Measurements from ENCODE around the gene YLPM1. TPM values are rescaled to one million over a fixed set of nuclear protein-coding genes. Genes with fewer than 3 reads are reported as not detected.

YLPM1 gene
- total and polyA plus RNA-seq, 2 donors (not counting 1 experiment from before 2014, with no cell fraction given) = 22.4 to 116 TPM

DNA sequence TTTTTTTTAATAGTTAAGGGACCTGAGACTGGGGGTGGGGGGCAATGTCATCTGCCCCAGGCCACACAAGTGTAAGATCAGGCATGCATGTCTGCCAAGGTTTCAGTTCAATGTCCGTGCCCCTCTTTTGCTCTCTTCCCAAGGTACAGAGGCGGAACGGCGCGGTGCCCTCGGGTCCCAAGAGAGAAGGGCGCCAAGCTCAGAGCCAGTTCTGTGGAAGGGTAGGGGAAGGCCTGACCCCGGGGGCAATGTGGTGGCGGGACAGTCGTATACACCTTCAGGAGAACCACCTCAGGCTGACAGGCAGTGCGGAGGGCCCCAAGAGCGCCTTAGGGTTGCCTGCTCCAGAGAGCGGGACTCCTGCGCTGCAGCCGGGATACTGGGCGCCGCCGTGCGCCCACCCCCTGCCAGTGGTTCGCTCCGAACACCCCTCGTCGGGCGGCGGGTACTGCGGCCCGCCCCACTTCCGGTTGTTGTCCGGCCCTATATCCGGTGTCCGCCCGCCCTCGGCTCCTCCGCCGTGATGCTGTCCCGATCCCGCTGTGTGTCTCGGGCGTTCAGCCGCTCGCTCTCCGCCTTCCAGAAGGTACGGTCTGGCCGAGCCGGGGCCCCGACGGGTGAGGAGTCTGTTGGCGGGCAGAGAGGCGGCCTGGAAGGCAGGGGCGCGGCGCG is 118.5 kb downstream of the YLPM1 start, which contains the start of gene DLST:
Gene DLST, plus strand, starts transcription at position 486 of the 672 bp plus-strand sequence. Its CDS starts 38 bp downstream, at position 524.
- Histone ChIP-seq H3K36me3 (replicated peaks in 1 of 2; ENCODE audit: control extremely low read depth in 1 of 2, control insufficient read depth in 1 of 2, extremely low read depth in 1 of 2, insufficient read depth in 2 of 2, low read length in 1 of 2) (peaks cover 6 to 10% of the 10 kb centered on the region in 2 experiments), H4K20me1 (ENCODE audit: control insufficient read depth, insufficient read depth, low read length, poor library complexity, severe bottlenecking) (peaks cover 39% of the 10 kb centered on the region), H3K4me2 (replicated peaks; ENCODE audit: low read depth, low read length, poor library complexity, severe bottlenecking) (peak within 1 kb of the TSS; percentile 77), H3K27me3 (replicated peaks in 1 of 4; ENCODE audit: control extremely low read depth in 1 of 4, control insufficient read depth in 3 of 4, insufficient read depth in 4 of 4, low read length in 3 of 4) (no peaks in the 10 kb centered on the region), H3K9me3 (ENCODE audit: control extremely low read depth in 1 of 3, control insufficient read depth in 2 of 3, insufficient read depth in 1 of 3, low read length in 2 of 3) (no peaks in the 10 kb centered on the region), H3K9ac (ENCODE audit: low read length) (peak within 1 kb of the TSS; percentile 88), H3K4me3 (ENCODE audit: control extremely low read depth in 1 of 5, extremely low read depth in 1 of 5, insufficient read depth in 1 of 5, low read depth in 2 of 5, low read length in 4 of 5) (peak within 1 kb of the TSS; percentile 76 to 94 (median 79)), H3K27ac (ENCODE audit: low read length in 2 of 2) (peak within 1 kb of the TSS; percentile 80 to 89), H3K4me1 (ENCODE audit: control insufficient read depth in 2 of 2, insufficient read depth in 2 of 2, low read length in 2 of 2) (peaks cover 29 to 34% of the 10 kb centered on the region in 2 donors), H2AFZ (ENCODE audit: insufficient read depth, low read depth, low read length, poor library complexity, severe bottlenecking) (peak within 1 kb of the TSS; percentile 97), H3K79me2 (ENCODE audit: control insufficient read depth, insufficient read depth, low read length) (peaks cover 64% of the 10 kb centered on the region)
- CTCF ChIA-PET = interaction anchor here (2.3 to 41.3 kb wide), 3 partner anchors 19 to 207 kb away, joined by 8 to 926 read pairs (median 193); no protein-coding TSS in a partner anchor
- H3K27me3 Mint-ChIP-seq = no peaks in the 10 kb centered on the region
- intact Hi-C loops (cut with micrococcal nuclease) = loop anchor here (1.0 kb wide), 2 partner anchors 118 to 121 kb away; partner anchors contain the start of genes EIF2B2 and YLPM1
- no peaks in the 10 kb centered on the region for H3K9me3 Mint-ChIP-seq (ENCODE audit: insufficient read depth)
- H3K4me3 Mint-ChIP-seq = peak within 1 kb of the TSS; percentile 100
- WGBS (ENCODE audit: insufficient coverage) = under 1% methylated on average over 52 of the region's 53 CpGs
- peak; percentile 83 for ATAC-seq (ENCODE audit: low read depth)
- peaks cover 58% of the 10 kb centered on the region for H3K4me1 Mint-ChIP-seq
- TF ChIP-seq, protein P1, sequence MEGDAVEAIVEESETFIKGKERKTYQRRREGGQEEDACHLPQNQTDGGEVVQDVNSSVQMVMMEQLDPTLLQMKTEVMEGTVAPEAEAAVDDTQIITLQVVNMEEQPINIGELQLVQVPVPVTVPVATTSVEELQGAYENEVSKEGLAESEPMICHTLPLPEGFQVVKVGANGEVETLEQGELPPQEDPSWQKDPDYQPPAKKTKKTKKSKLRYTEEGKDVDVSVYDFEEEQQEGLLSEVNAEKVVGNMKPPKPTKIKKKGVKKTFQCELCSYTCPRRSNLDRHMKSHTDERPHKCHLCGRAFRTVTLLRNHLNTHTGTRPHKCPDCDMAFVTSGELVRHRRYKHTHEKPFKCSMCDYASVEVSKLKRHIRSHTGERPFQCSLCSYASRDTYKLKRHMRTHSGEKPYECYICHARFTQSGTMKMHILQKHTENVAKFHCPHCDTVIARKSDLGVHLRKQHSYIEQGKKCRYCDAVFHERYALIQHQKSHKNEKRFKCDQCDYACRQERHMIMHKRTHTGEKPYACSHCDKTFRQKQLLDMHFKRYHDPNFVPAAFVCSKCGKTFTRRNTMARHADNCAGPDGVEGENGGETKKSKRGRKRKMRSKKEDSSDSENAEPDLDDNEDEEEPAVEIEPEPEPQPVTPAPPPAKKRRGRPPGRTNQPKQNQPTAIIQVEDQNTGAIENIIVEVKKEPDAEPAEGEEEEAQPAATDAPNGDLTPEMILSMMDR (IDR thresholded peaks at IDR 0.05) = no peak
- no peak for TF ChIP-seq EZH2 (IDR thresholded peaks at IDR 0.05; ENCODE audit: borderline replicate concordance, insufficient read depth, low read depth, low read length, poor library complexity, severe bottlenecking)
- H3K27ac Mint-ChIP-seq = peak within 1 kb of the TSS; percentile 99
- DNase-seq = peak; percentile 93
- POLR2A ChIA-PET = interaction anchor here (0.6 to 0.7 kb wide), 4 partner anchors 426 to 775 kb away, joined by 3 to 8 read pairs (median 6); no protein-coding TSS in a partner anchor

Measured in B cell (primary cell).